ENCODE results near the gene ZDHHC6.
"Not testable (repeated sequence)": the region's sequence is repeated elsewhere in the genome, so short reads cannot be mapped to it uniquely, and the experiment has no call there.

The ZDHHC6 gene

DNA sequence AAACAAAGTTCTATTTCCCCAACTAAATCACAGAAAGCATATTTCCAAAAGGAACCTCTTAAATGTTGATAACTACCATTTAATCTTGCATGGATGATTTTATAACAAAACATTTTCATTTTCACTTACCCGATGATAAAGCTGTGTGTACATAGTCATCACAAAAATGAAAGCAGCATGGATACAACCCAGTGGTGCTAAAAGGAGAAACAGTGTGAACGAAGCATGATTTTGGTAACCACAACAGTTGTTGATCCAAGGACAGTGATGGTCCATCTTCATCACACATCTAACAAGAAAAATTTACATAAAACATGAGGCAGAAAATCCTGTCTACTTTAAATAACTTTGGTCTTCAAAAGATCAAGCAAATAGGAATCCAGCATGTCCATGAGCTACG, 4.7 kb downstream of the ZDHHC6 start:
- no peak for DNase-seq

- DNase-seq: no peak
Measured at GRCh38 chr10:112441520-112441919, 5.2 kb downstream of the ZDHHC6 start.

DNA sequence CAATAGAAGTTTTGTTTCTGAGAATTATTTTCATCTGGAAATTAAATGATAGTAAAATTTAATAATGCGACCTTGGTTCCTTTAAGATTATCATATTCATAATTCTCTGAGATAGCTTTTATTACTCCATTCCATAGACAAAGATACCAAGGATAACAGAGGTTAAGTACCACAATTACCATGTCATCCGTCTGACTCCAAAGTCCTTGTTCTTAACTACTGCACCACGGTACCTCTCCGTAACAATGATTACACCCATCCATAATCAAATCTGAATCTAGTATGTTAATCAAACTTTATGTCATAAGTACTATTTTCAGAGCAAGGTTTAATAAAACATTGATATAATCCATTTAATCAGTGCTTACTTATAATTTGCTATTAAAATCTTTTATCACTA, 8.4 kb downstream of the ZDHHC6 start:
- no peak for DNase-seq

DNA sequence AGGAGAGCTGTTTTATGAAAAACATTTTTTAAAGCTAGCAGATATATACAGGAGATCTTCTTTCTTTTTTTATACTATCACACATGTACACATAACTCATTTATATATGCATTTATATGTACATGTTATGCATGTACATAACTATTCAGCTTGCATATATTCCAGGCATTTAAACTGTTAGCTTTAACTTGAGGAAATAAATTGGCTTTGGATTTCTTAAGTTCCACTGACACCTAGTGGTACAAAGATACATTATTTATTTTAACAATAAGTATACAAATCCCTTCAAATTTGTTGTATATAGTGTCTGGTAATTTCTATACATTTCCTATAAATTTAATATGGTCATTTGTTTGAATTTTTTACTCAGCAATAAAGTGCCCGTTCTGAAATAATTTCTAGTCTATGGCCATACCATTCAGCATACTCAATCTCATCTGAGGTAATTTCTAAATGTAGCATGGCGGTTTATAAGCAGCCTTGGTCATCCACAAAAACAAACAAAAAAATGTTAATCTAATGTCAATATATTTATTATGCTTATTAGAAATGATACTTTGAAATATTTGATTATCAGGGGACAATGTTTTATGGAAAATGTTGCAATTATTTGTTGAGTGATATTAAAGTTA, 11.6 kb downstream of the ZDHHC6 start:
- peak; percentile 30 for DNase-seq

- no peak for DNase-seq
Measured at GRCh38 chr10:112433136-112433535, 13.6 kb downstream of the ZDHHC6 start.

GRCh38 chr10:112429654-112430230, 17.0 kb downstream of the ZDHHC6 start:
- no peak for DNase-seq

- DNase-seq: no peak
Measured at GRCh38 chr10:112429147-112429546, 17.6 kb downstream of the ZDHHC6 start.

GRCh38 chr10:112426111-112426510, 20.6 kb downstream of the ZDHHC6 start:
- no peak for DNase-seq

- no peak for DNase-seq
Measured at GRCh38 chr10:112424651-112425050, 22.1 kb downstream of the ZDHHC6 start.

DNA sequence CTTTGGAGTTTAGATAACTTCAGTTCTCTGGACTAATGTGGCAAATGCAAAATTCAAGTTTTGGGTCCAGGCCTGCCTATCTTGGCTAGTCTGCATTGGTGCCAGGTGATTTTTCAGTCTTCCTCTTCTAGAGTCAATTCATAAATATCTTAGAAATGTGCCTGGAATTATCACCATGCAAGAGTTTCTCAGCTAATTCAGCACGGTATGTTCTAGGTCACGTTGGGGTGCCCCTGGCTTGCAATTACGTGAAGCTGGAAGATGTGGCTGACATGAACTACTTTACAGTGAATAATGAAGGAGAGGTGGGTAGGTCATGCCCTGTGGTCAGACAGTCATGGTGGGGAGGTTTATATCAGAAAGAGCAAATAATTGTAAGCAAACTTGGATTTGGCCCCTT, 25.0 kb downstream of the ZDHHC6 start:
- DNase-seq: no peak

- DNase-seq: no peak
Measured at GRCh38 chr10:112412696-112413095, 34.0 kb downstream of the ZDHHC6 start.

GRCh38 chr10:112409755-112410154, 37.0 kb downstream of the ZDHHC6 start:
- no peak for DNase-seq

DNA sequence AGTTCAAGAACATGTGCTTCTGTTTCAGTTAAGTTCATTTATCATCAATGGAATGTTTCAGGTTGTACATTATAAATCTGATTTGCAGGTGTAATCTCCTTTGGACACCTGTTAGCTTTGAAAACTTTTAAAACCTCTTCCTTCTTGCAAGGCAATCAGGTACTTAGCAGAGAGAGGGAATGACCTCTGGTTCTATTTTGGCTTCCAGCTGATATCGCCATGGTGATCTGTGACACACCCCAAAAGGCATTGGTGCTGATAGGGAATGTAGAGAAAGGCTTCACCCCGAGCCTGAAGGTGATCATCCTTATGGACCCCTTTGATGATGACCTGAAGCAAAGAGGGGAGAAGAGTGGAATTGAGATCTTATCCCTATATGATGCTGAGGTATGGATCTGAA, 37.4 kb downstream of the ZDHHC6 start:
- DNase-seq: no peak

DNA sequence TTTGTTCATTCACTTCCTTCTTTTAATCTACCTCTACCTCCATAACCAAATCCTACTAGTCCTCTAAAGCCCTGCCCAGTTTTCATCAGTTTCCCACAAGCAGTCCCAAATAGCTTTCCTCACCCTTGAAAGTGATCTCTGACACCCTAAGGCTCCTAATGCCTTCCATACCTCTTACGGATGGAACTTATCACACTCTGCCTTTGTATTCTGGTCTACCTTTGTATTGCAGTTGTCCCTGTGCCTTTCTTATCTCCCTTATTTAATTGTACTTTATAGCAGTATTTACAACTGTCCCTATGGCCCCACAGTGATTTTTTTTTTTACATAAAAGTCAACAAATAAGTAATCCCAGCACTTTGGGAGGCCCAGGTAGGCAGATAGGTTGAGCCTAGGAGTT, 39.0 kb downstream of the ZDHHC6 start:
- DNase-seq: no peak

- not testable (repeated sequence) for DNase-seq
Measured at GRCh38 chr10:112406806-112407205, 39.9 kb downstream of the ZDHHC6 start.

- no peak for DNase-seq
Measured at GRCh38 chr10:112404617-112405016, 42.1 kb downstream of the ZDHHC6 start.

DNA sequence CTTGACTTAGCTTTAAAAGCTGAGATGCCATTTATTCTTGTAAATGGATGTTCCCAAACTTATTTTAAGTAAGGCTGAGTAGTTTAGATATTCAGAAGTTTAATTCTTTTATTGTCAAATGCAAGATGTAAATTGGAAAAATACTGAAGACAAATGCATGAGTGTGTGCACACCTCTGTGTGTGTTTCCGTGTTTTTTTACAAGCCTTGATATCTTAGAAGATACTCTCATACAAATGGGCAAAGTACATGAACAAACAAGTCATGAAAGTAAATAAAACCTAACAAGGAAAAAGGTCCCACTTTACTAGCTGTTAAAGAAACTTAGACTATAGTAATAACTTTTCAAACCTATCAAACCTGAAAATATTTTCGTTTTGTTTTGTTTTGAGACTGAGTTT, 43.8 kb downstream of the ZDHHC6 start:
- DNase-seq: no peak

DNA sequence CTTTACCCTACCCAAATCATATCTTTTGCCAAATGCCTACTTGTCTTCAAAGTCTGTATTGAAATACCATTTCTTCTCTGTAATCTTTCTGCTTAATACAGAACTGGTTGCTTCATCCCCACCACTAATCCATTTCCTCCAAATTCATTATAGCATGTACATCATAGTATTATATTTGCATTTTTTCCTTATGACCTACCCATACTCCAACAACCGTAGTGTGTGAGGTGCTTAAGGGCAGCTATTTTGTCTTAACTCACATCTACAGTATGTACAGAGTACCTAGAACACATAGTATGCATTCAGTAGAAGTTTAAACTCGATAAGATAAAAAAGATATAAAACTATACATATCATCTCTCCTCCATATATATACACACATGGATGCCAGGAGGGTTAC, 49.1 kb downstream of the ZDHHC6 start:
- no peak for DNase-seq

DNA sequence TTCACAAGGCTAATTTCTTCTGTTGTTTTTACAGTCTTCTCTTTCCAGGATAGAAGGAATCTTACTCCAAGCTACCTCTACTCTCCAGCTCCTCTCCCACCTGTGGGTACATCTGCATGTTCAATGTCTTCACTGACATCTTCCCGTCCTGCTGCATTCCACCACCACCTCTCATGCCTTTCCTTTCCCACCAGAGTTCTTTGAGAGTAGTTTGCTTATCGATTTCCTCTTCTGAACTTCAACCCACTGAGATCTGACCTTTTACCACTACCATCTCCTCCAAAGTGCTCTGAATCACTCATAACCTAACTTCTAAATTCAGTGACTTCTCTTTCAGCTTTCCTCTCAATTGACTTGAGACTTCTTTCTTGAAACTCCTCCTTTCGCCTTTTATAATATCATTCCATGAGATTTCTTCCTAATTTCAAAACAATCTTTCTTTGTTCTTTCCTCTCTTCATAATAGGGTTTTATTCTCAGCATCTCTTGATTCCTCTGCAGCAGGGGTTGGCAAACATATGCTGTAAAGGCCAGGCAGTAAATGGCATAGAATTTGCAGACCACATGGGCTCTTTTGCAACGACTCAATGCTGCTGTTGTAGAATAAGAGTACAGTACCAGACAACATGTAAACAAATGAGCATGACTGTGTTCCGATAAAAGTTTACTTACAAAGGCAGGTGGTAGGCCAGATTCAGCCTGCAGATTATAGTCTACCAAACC, 50.7 kb downstream of the ZDHHC6 start:
- no peak for DNase-seq

- DNase-seq: no peak
Measured at GRCh38 chr10:112394475-112394875, 52.2 kb downstream of the ZDHHC6 start.

- DNase-seq: no peak
Measured at GRCh38 chr10:112393827-112394226, 52.9 kb downstream of the ZDHHC6 start.

GRCh38 chr10:112393341-112393740, 53.4 kb downstream of the ZDHHC6 start:
- no peak for DNase-seq

DNA sequence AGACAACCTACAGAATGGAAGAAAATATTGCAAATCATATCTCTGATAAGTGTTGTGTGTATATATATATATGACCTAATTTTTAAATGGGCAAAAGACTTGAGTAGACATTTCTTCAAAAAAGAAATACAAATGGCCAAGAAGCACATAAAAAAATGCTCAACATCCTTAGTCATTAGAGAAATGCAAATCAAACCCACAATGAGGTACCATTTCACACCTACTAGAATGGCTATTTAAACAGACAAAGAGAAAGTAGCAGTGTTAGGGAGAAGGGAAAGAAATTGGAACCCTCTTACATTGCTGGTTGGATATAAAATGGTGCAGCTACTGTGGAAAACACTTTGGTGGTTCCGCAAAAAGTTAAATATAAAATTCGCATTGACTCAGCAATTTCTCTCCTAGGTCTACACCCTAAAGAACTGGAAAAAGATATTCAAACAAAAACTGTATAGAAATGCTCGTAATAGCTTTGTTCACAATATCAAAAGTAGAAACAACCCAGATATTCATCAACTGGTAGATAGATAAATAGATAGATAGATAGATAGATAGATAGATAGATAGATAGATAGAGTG, 56.5 kb downstream of the ZDHHC6 start:
- no peak for DNase-seq

DNA sequence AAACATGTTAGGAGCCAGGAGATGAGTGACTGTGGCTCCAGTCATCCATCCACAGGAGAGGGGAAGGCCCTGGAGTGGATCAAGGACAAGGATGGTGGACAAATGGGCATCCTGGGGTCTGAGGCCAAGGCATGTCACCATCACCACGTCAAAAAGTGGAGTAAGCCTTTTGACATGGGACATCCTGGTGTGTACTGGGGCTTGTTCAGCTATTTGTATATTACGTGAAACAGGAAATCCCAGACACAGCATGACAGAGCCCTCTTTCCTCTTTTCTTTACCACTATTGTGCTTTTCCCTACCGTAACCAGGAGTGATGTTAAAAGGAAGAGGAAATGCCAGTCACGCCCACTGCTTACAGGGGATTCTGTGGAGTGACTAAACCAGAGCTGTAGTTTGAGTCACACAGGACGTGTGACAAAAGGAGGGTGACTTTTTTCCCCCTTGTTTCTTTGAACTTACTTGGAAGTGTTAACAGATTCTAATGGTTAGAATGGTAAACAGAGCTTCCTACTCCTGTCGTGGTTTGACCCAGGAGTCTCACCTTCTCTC, 57.4 kb downstream of the ZDHHC6 start:
- peak; percentile 45 for DNase-seq
